ENCODE measurements around the gene EPHA5.
"Not testable (repeated sequence)": the region's sequence is repeated elsewhere in the genome, so short reads cannot be mapped to it uniquely, and the experiment has no call there.

EPHA5 gene

GRCh38 chr4:65367306-65367705 lies 303.0 kb downstream of the EPHA5 start:
- DNase-seq (ENCODE audit: low read depth): no peak

GRCh38 chr4:65358914-65359313 lies 311.4 kb downstream of the EPHA5 start:
- no peak for DNase-seq (ENCODE audit: low read depth)

GRCh38 chr4:65353098-65353497 lies 317.2 kb downstream of the EPHA5 start:
- DNase-seq (ENCODE audit: low read depth): no peak

- DNase-seq (ENCODE audit: low read depth): no peak
Observed at GRCh38 chr4:65344278-65344825, 325.9 kb downstream of the EPHA5 start.

GRCh38 chr4:65343342-65343741 lies 326.9 kb downstream of the EPHA5 start:
- no peak for DNase-seq (ENCODE audit: low read depth)

GRCh38 chr4:65341557-65341956 lies 328.7 kb downstream of the EPHA5 start:
- no peak for DNase-seq (ENCODE audit: low read depth)

- DNase-seq (ENCODE audit: low read depth): no peak
Observed at GRCh38 chr4:65340382-65341109, 329.7 kb downstream of the EPHA5 start.

GRCh38 chr4:65337371-65337770 lies 332.9 kb downstream of the EPHA5 start:
- no peak for DNase-seq (ENCODE audit: low read depth)

- no peak for DNase-seq (ENCODE audit: low read depth)
Observed at GRCh38 chr4:65336465-65336864, 333.8 kb downstream of the EPHA5 start.

- DNase-seq (ENCODE audit: low read depth): no peak
Observed at GRCh38 chr4:65316534-65316933, 353.8 kb downstream of the EPHA5 start.

- DNase-seq (ENCODE audit: low read depth): no peak
Observed at GRCh38 chr4:65311120-65311519, 359.2 kb downstream of the EPHA5 start.

- no peak for DNase-seq (ENCODE audit: low read depth)
Observed at GRCh38 chr4:65310586-65310985, 359.7 kb downstream of the EPHA5 start.

GRCh38 chr4:65308626-65309025 lies 361.7 kb downstream of the EPHA5 start:
- DNase-seq (ENCODE audit: low read depth): not testable (repeated sequence)

GRCh38 chr4:65302145-65302544 lies 368.1 kb downstream of the EPHA5 start:
- no peak for DNase-seq (ENCODE audit: low read depth)

- DNase-seq (ENCODE audit: low read depth): no peak
Observed at GRCh38 chr4:65296246-65296645, 374.0 kb downstream of the EPHA5 start.

GRCh38 chr4:65287071-65287470 lies 383.2 kb downstream of the EPHA5 start:
- no peak for DNase-seq (ENCODE audit: low read depth)

Data from activated gamma-delta T cell treated with anti-CD3 and anti-CD28 coated beads, Interleukin-2, amount 50 U/mL, for 16 hours (primary cell).